ENCODE data around the gene PCED1B.
"Not testable (repeated sequence)": the region's sequence is repeated elsewhere in the genome, so short reads cannot be mapped to it uniquely, and the experiment has no call there.

PCED1B gene

DNA sequence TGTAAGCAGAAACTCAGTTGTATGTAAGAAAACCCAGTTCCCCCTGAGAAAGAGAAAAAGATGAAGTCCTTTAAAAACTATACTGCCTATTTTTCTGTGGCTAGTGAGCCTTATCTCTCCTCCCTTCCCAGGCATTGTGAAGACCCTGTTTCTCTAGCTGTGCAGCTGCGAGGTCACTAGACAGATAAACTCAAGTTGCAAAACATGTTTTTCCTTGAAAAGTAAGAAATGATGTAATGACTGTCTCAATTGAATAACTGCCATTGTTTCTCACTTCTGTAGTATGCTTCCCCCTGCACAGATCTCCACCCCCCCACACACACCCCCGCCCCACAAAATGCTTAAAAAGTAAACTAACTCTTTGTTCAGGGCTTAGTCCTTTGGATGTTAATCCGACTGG, 23.6 kb upstream of the PCED1B start:
- not testable (repeated sequence) for H3K27ac Mint-ChIP-seq, H3K4me1 Mint-ChIP-seq, H3K27me3 Mint-ChIP-seq, ATAC-seq, DNase-seq, H3K4me3 Mint-ChIP-seq
- peaks cover 24 to 25% of the 10 kb centered on the region in 2 donors for H3K9me3 Mint-ChIP-seq

GRCh38 chr12:47056944-47057343, 22.5 kb upstream of the PCED1B start:
- H3K4me3 Mint-ChIP-seq, H3K27me3 Mint-ChIP-seq, ATAC-seq, DNase-seq, H3K27ac Mint-ChIP-seq, H3K4me1 Mint-ChIP-seq: not testable (repeated sequence)
- H3K9me3 Mint-ChIP-seq: peaks cover 15 to 16% of the 10 kb centered on the region in 2 donors

- DNase-seq, H3K4me3 Mint-ChIP-seq, ATAC-seq, H3K27ac Mint-ChIP-seq, H3K4me1 Mint-ChIP-seq, H3K27me3 Mint-ChIP-seq: not testable (repeated sequence)
- H3K9me3 Mint-ChIP-seq: peaks cover 9 to 13% of the 10 kb centered on the region in 2 donors
These were observed 20.8 kb upstream of the PCED1B start for GRCh38 chr12:47058640-47059039.

- H3K4me1 Mint-ChIP-seq: peaks cover 16% of the 10 kb centered on the region
- no peak for DNase-seq
- ATAC-seq: no peak
- H3K4me3 Mint-ChIP-seq: no peak overlapping the region
- no peaks in the 10 kb centered on the region for H3K27me3 Mint-ChIP-seq
- no peaks in the 10 kb centered on the region for H3K9me3 Mint-ChIP-seq
- peak overlapping the region in 1 of 2 donors; percentile 41 for H3K27ac Mint-ChIP-seq
These were observed 13.9 kb upstream of the PCED1B start for GRCh38 chr12:47065546-47065945.

DNA sequence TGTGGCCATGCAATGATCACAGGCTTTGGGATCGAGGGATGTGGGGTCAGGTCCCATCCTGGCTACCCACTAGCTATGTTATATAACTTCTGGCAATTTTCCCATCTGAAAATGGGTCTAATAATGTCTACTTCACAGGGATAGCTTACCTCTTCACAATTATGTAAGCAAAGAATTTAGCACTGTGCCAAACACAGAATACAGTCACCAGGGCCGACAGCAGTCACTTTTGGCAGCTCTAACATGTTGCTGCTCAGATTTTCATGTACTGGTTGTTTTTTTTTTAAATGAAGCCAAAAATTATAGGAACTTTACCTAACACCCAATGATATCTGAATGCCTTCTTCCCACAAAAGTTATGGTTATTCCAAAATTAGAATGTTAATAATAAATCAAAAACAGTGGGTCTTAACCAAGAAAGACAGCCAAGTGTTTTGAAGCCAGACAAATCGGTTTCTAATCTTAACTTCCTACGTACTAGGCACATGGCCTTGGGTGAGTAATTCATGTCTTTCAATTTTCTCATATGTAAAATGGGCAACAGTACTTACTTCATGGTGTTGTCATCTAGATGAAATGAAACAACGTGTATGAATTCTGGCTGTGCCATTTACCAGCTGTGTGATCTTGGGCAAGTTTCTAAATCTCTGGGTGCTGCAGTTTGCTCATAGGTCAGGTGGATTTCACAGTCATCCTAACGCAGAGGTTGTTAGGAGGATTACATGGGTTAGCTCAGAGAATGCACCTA, 13.0 kb upstream of the PCED1B start:
- H3K4me3 Mint-ChIP-seq: peak overlapping the region in 1 of 2 donors; percentile 12
- H3K27me3 Mint-ChIP-seq: no peaks in the 10 kb centered on the region
- no peak overlapping the region for H3K27ac Mint-ChIP-seq
- DNase-seq: peak in 1 of 2 donors; percentile 15
- no peaks in the 10 kb centered on the region for H3K9me3 Mint-ChIP-seq
- peaks cover 16% of the 10 kb centered on the region for H3K4me1 Mint-ChIP-seq
- peak; percentile 86 for ATAC-seq

DNA sequence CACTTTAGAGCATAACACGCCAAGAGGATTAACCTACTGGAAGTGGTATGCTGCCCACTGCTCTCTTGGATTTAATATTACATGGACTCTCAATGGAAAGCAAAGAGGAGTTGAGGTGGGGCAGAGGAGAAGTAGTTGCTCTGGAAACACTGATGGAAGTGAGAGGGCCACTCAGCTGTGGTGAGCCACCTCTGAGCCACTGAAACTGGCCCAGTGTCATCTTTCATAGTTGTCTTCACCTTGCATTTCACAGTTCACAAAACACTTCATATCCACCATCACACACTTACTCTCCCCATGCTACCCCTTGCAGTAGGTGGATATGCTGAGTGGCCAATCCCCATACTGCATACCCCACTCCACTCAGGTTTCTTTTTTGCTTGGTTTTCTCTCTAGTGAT, 12.2 kb upstream of the PCED1B start:
- Mint-ChIP-seq H3K27me3 (no peaks in the 10 kb centered on the region), H3K9me3 (no peaks in the 10 kb centered on the region), H3K4me3 (peak overlapping the region in 1 of 2 donors; percentile 12), H3K4me1 (peaks cover 16% of the 10 kb centered on the region), H3K27ac (peak overlapping the region in 1 of 2 donors; percentile 12)
- ATAC-seq (peak; percentile 94), DNase-seq (peak in 1 of 2 donors; percentile 66)

- no peak for ATAC-seq
These were observed 11.5 kb upstream of the PCED1B start for GRCh38 chr12:47067771-47068431.

GRCh38 chr12:47068539-47068938, 10.9 kb upstream of the PCED1B start:
- Mint-ChIP-seq H3K9me3 (no peaks in the 10 kb centered on the region), H3K4me3 (no peak overlapping the region), H3K4me1 (peaks cover 16% of the 10 kb centered on the region), H3K27me3 (no peaks in the 10 kb centered on the region), H3K27ac (no peak overlapping the region)
- DNase-seq (no peak), ATAC-seq (no peak)

More at GRCh38 chr12:47067771-47068431, 11.5 kb upstream of the PCED1B start:
- Mint-ChIP-seq H3K27me3 (no peaks in the 10 kb centered on the region), H3K9me3 (no peaks in the 10 kb centered on the region), H3K4me3 (no peak overlapping the region), H3K27ac (peak overlapping the region; percentile 12 to 20), H3K4me1 (peaks cover 16% of the 10 kb centered on the region)
- DNase-seq: no peak

- Mint-ChIP-seq H3K4me1 (peaks cover 20% of the 10 kb centered on the region), H3K27ac (no peak overlapping the region), H3K27me3 (no peaks in the 10 kb centered on the region), H3K9me3 (no peaks in the 10 kb centered on the region), H3K4me3 (no peak overlapping the region)
- ATAC-seq: no peak
- DNase-seq: no peak
These were observed 9.1 kb upstream of the PCED1B start for GRCh38 chr12:47070310-47070709.

DNA sequence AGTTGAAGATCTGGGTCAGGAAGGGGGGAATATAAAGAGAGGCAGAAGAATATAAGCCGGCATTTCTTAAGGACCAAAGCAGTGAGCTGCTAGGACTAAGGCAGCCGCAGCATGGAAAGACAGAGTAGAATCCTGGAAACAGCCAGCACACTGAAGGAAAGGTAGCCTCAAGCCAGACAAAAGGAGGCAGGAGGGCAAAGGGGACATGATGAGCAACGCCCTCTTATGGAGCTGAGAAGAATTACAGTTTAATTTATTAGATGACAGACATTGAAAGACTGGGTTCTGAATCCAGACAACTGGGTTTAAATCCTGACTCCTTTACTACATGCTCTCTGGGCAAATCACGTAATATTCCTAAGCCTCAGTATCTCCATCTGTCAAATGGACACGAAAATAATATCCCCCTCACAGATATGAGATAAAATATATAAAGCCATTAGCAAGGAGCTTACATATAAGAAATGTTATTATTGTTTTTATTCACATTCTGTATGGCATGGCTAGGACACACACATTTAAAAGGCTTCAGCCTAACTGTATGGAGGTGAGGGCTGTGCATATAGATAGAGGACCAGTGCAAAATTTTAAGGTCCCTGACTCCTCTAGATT, 8.1 kb upstream of the PCED1B start:
- ATAC-seq: no peak
- Mint-ChIP-seq H3K27me3 (no peaks in the 10 kb centered on the region), H3K4me1 (peaks cover 31% of the 10 kb centered on the region), H3K4me3 (no peak overlapping the region), H3K9me3 (no peaks in the 10 kb centered on the region), H3K27ac (no peak overlapping the region)
- no peak for DNase-seq

DNA sequence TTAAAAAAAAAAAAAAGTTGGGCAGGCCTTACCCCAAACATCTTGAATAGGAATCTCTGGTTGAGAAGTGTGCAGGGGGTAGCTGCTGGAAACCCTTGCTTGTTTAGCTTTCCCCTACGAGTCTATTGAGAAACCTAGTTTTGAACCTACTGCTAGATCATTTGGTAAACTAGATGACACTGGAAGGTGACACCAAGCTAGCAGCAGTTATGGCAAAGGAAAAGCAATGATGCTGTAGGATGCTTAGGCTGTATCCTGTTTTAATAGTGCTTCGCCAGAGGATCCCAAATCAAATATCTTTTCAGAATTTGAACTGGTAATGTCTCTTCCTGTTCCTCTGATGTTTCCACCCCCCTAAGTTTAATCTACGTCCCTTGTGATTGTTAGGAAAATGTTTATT, 5.5 kb upstream of the PCED1B start:
- no peak overlapping the region for H3K4me3 Mint-ChIP-seq
- ATAC-seq (no peak), DNase-seq (no peak)
- H3K27me3 Mint-ChIP-seq: no peaks in the 10 kb centered on the region
- H3K27ac Mint-ChIP-seq: no peak overlapping the region
- no peaks in the 10 kb centered on the region for H3K9me3 Mint-ChIP-seq
- peaks cover 37% of the 10 kb centered on the region for H3K4me1 Mint-ChIP-seq

GRCh38 chr12:47074757-47075156, 4.7 kb upstream of the PCED1B start:
- Mint-ChIP-seq H3K9me3 (no peaks in the 10 kb centered on the region), H3K27ac (no peak overlapping the region), H3K4me3 (no peak overlapping the region), H3K27me3 (no peaks in the 10 kb centered on the region), H3K4me1 (peaks cover 37% of the 10 kb centered on the region)
- no peak for ATAC-seq
- no peak for DNase-seq

GRCh38 chr12:47075192-47076084, 4.0 kb upstream of the PCED1B start:
- peak overlapping the region in 1 of 2 donors; percentile 90 for H3K4me3 Mint-ChIP-seq
- H3K27me3 Mint-ChIP-seq: no peaks in the 10 kb centered on the region
- no peak for ATAC-seq
- H3K4me1 Mint-ChIP-seq: peaks cover 37% of the 10 kb centered on the region
- no peak overlapping the region for H3K27ac Mint-ChIP-seq
- DNase-seq: no peak
- H3K9me3 Mint-ChIP-seq: no peaks in the 10 kb centered on the region

DNA sequence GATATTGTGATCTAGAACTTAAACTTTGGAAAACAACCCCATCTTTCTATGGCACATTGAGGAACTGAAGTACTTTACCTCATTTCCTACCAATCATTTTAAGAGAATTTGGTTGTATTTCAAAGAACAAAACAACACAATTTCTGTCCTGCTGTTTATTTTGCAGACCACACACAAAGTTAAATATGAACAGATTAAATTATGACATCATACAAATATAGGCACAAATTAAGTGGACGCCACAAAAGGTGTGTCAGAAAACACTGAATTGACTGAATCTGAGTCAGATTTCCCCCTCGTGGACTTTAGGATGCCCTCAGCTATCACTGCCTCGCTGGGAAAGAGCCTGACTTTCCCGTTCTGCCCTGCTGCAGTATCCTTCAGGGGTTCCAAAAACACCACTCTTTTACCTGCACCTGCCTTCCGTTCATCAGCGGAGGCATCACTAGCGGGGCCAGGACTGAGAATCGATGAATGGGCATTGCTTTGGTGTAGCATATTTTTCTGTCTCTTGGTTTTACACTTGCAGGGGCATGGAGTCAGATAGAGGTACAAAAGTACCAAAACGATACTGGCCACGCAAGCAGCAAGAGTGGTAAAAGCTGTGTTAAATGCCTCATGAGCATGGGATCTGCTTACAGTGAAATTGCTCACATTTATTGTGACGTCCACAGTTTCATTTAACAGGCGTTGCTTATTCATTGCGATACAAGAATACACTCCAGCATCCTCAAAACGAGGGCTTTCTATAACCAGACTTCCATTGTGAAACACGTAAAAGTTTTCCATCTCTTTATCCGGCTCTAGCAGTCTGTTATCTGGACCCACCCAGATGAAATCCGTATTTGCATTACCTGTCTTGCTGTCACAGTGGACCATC, 2.0 kb upstream of the PCED1B start:
- H3K27ac Mint-ChIP-seq: peak overlapping the region in 1 of 2 donors; percentile 48
- H3K27me3 Mint-ChIP-seq: no peaks in the 10 kb centered on the region
- H3K4me3 Mint-ChIP-seq: peak overlapping the region; percentile 90 to 98
- DNase-seq (no peak), ATAC-seq (no peak)
- H3K4me1 Mint-ChIP-seq: peaks cover 54% of the 10 kb centered on the region
- no peaks in the 10 kb centered on the region for H3K9me3 Mint-ChIP-seq

DNA sequence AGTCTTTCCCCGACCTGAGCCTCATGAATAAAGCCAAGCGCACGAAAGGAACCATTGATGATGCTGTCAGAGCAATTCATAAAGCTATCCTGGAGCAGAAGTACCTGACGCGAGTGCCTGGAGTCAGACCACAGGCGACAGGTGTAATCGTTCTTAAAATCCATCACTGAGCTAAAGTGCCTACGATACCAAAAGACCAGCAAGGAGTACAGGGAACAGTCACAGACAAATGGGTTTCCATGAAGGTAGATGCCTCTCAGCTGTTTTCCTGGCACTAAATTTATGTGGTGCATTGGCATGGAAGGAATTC, 1.4 kb upstream of the PCED1B start:
- Mint-ChIP-seq H3K4me3 (peak overlapping the region; percentile 90 to 98), H3K4me1 (peaks cover 60% of the 10 kb centered on the region), H3K9me3 (no peaks in the 10 kb centered on the region), H3K27ac (no peak overlapping the region), H3K27me3 (no peaks in the 10 kb centered on the region)
- DNase-seq (no peak), ATAC-seq (no peak)

Data from stimulated activated naive CD8-positive, alpha-beta T cell treated with anti-CD3 and anti-CD28 coated beads, Interleukin-15, amount 100 ng/mL, for 72 hours (primary cell).